NCI-H2227 (cell line): Measurements from ENCODE around the gene CNTNAP2.
"Not testable (repeated sequence)": the region's sequence is repeated elsewhere in the genome, so short reads cannot be mapped to it uniquely, and the experiment has no call there.

ENCODE experiments used
- DNase-seq: peaks from one replicate; lab custom pipeline; 2025; ENCODE audit not compliant: unreplicated experiment; lab: John Stamatoyannopoulos, UW

The CNTNAP2 gene

GRCh38 chr7:148437043-148437442 lies 2320.4 kb downstream of the CNTNAP2 start:
- DNase-seq = no peak

- no peak for DNase-seq
These were observed 2325.6 kb downstream of the CNTNAP2 start for GRCh38 chr7:148442141-148442655.

GRCh38 chr7:148442933-148443332 lies 2326.3 kb downstream of the CNTNAP2 start:
- no peak for DNase-seq

GRCh38 chr7:148445260-148446044 lies 2328.9 kb downstream of the CNTNAP2 start:
- no peak for DNase-seq

- DNase-seq = no peak
These were observed 2330.7 kb downstream of the CNTNAP2 start for GRCh38 chr7:148447221-148447849.

DNA sequence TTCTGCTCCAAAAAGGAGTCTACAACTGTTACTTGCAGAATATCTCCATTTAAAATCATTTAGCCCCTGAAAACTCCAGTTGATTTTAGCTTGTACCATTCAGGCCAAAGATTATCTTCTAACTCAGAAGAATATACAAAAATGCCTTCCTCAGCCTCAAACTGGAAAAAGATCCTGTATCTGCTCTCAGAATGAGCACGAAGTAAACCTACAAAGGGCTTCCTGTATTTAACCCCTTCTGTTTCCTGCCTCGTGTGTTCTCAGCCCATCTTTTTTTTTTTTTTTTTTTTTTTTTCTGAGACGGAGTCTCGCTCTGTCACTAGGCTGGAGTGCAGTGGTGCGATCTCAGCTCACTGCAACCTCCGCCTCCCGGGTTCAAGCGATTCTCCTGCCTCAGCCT lies 2334.9 kb downstream of the CNTNAP2 start:
- DNase-seq = not testable (repeated sequence)

GRCh38 chr7:148456351-148456750 lies 2339.8 kb downstream of the CNTNAP2 start:
- no peak for DNase-seq

- DNase-seq = no peak
These were observed 2340.8 kb downstream of the CNTNAP2 start for GRCh38 chr7:148457310-148457921.

GRCh38 chr7:148458263-148458662 lies 2341.7 kb downstream of the CNTNAP2 start:
- DNase-seq = no peak

DNA sequence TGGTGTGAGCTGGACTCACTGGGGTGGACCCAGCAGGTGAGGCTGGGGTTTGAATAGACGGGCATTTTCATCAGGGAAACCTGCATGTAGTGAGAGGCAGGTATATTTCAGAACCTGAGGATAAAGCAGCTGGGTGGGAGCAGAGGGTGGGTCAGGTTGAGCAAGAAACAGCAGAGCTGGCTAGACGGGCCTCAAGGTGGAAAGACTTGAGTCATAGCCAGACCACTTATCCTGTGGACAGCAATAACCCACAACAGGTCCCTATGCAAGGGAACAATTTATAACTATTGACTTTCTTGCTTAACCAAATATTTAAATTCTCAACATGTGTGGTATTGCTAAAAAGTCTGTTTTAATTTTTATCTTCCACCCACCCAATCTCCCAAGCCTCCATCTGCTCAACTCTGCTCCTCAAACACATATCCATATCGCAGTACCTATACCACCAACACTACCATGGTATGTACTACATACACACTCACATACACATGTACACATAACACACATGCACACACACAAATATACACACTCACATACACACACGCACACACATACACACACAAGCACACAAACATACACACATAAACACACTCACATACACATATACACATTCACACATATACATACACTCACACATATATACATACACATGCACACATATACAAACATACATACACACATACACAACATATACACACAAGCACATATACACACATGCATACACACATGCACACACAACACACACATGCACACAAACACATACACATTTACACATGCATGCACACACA lies 2345.0 kb downstream of the CNTNAP2 start:
- no peak for DNase-seq

- not testable (repeated sequence) for DNase-seq
These were observed 2346.2 kb downstream of the CNTNAP2 start for GRCh38 chr7:148462774-148463173.

GRCh38 chr7:148463210-148463609 lies 2346.6 kb downstream of the CNTNAP2 start:
- no peak for DNase-seq

- DNase-seq = no peak
These were observed 2348.3 kb downstream of the CNTNAP2 start for GRCh38 chr7:148464947-148465346.

DNA sequence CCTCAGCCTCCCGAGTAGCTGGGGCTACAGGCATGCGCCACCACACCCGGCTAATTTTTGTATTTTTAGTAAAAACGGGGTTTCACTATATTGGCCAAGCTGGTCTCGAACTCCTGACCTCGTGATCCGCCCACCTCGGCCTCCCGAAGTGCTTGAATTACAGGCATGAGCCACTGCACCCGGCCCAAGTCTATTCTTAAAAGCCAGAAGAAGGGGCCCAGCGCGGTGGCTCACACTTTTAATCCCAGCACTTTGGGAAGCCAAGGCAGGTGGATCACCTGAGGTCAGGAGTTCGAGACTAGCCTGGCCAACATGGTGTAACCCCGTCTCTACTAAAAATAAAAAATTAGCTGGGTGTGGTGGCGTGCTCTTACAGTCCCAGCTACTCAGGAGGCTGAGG lies 2348.8 kb downstream of the CNTNAP2 start:
- not testable (repeated sequence) for DNase-seq

GRCh38 chr7:148466120-148466519 lies 2349.5 kb downstream of the CNTNAP2 start:
- no peak for DNase-seq

- DNase-seq = no peak
These were observed 2352.1 kb downstream of the CNTNAP2 start for GRCh38 chr7:148468700-148469098.
